DMS153 treated with DMSO at 0.1 percent for 48 hours (cell line): ENCODE data around the gene TTC39A.

Source experiments
- DNase-seq: peaks from one replicate; lab custom pipeline; 2025; ENCODE audit not compliant: unreplicated experiment; lab: John Stamatoyannopoulos, UW

Gene TTC39A

GRCh38 chr1:51298322-51298705, 32.0 kb downstream of the TTC39A start:
- DNase-seq = no peak

GRCh38 chr1:51297401-51298321, 32.7 kb downstream of the TTC39A start:
- peak; percentile 43 for DNase-seq

- DNase-seq = peak; percentile 86
These were observed 33.7 kb downstream of the TTC39A start for GRCh38 chr1:51296383-51297357.

GRCh38 chr1:51295926-51296325, 34.4 kb downstream of the TTC39A start:
- DNase-seq = no peak

GRCh38 chr1:51294566-51295184, 35.7 kb downstream of the TTC39A start:
- DNase-seq = no peak

- no peak for DNase-seq
These were observed 36.4 kb downstream of the TTC39A start for GRCh38 chr1:51293898-51294515.

- DNase-seq = no peak
These were observed 39.9 kb downstream of the TTC39A start for GRCh38 chr1:51290489-51290847.

GRCh38 chr1:51289676-51290488, 40.5 kb downstream of the TTC39A start:
- DNase-seq = no peak

GRCh38 chr1:51288578-51288977, 41.8 kb downstream of the TTC39A start:
- no peak for DNase-seq

GRCh38 chr1:51287966-51288365, 42.4 kb downstream of the TTC39A start:
- no peak for DNase-seq

GRCh38 chr1:51285055-51285454, 45.3 kb downstream of the TTC39A start:
- DNase-seq = no peak

- peak; percentile 76 for DNase-seq
These were observed 45.8 kb downstream of the TTC39A start for GRCh38 chr1:51284487-51284954.

GRCh38 chr1:51283979-51284378, 46.4 kb downstream of the TTC39A start:
- DNase-seq = no peak

- no peak for DNase-seq
These were observed 47.8 kb downstream of the TTC39A start for GRCh38 chr1:51282605-51283004.

GRCh38 chr1:51281807-51282206, 48.6 kb downstream of the TTC39A start:
- DNase-seq = no peak

- no peak for DNase-seq
These were observed 49.9 kb downstream of the TTC39A start for GRCh38 chr1:51280321-51280978.

GRCh38 chr1:51276286-51276685, 54.1 kb downstream of the TTC39A start:
- DNase-seq = no peak

GRCh38 chr1:51274676-51275075, 55.7 kb downstream of the TTC39A start:
- no peak for DNase-seq

- no peak for DNase-seq
These were observed 57.4 kb downstream of the TTC39A start for GRCh38 chr1:51272916-51273315.
